ENCODE results near the gene EEF1E1. TPM values are rescaled to one million over a fixed set of nuclear protein-coding genes. Genes with fewer than 3 reads are reported as not detected.

Gene EEF1E1
- total RNA-seq, 1 donor from 2014 or later: 15.5 TPM

GRCh38 chr6:8135276-8135675, 32.9 kb upstream of the EEF1E1 start:
- TF ChIP-seq CTCF (IDR thresholded peaks at IDR 0.05): no peak
- DNase-seq (ENCODE audit: low spot score in 2 of 2): no peak
- H3K27me3 ChIP-seq: no peaks in the 10 kb centered on the region
- H3K27ac ChIP-seq: no peak overlapping the region
- H3K4me3 ChIP-seq: no peak overlapping the region
- no peaks in the 10 kb centered on the region for H3K9me3 ChIP-seq
- H3K36me3 ChIP-seq: no peaks in the 10 kb centered on the region
- intact Hi-C loops (cut with DNase I): no loop called here
- no peaks in the 10 kb centered on the region for H3K4me1 ChIP-seq

- H3K4me3 ChIP-seq: no peak overlapping the region
- no peaks in the 10 kb centered on the region for H3K36me3 ChIP-seq
- H3K27ac ChIP-seq: no peak overlapping the region
- no peaks in the 10 kb centered on the region for H3K27me3 ChIP-seq
- H3K4me1 ChIP-seq: no peaks in the 10 kb centered on the region
- H3K9me3 ChIP-seq: no peaks in the 10 kb centered on the region
- intact Hi-C loops (cut with DNase I): no loop called here
- no peak for DNase-seq (ENCODE audit: low spot score in 2 of 2)
- TF ChIP-seq CTCF (IDR thresholded peaks at IDR 0.05): no peak
Observed at GRCh38 chr6:8132130-8132529, 29.8 kb upstream of the EEF1E1 start.

- H3K36me3 ChIP-seq: no peaks in the 10 kb centered on the region
- no peaks in the 10 kb centered on the region for H3K27me3 ChIP-seq
- DNase-seq (ENCODE audit: low spot score in 2 of 2): peak in 1 of 2 donors; percentile 69
- H3K9me3 ChIP-seq: no peaks in the 10 kb centered on the region
- no peak overlapping the region for H3K4me3 ChIP-seq
- H3K27ac ChIP-seq: no peak overlapping the region
- H3K4me1 ChIP-seq: no peaks in the 10 kb centered on the region
- TF ChIP-seq CTCF (IDR thresholded peaks at IDR 0.05): peak; percentile 55 to 67 (median 61)
- intact Hi-C loops (cut with DNase I): loop anchor here (1.0 kb wide), 1 partner anchor 88 kb away; no protein-coding TSS in a partner anchor
Observed at GRCh38 chr6:8131265-8131897, 29.0 kb upstream of the EEF1E1 start.

GRCh38 chr6:8130399-8130798, 28.1 kb upstream of the EEF1E1 start:
- intact Hi-C loops (cut with DNase I): no loop called here

GRCh38 chr6:8123236-8123635, 20.9 kb upstream of the EEF1E1 start:
- no peaks in the 10 kb centered on the region for H3K9me3 ChIP-seq
- H3K4me1 ChIP-seq: no peaks in the 10 kb centered on the region
- no peak overlapping the region for H3K4me3 ChIP-seq
- H3K27ac ChIP-seq: no peak overlapping the region
- intact Hi-C loops (cut with DNase I): no loop called here
- TF ChIP-seq CTCF (IDR thresholded peaks at IDR 0.05): no peak
- no peaks in the 10 kb centered on the region for H3K36me3 ChIP-seq
- H3K27me3 ChIP-seq: no peaks in the 10 kb centered on the region
- DNase-seq (ENCODE audit: low spot score in 2 of 2): no peak

More at GRCh38 chr6:8130399-8130798, 28.1 kb upstream of the EEF1E1 start:
- no peak for DNase-seq (ENCODE audit: low spot score in 2 of 2)
- TF ChIP-seq CTCF (IDR thresholded peaks at IDR 0.05): no peak
- Histone ChIP-seq H3K9me3 (no peaks in the 10 kb centered on the region), H3K4me3 (no peak overlapping the region), H3K27ac (no peak overlapping the region), H3K36me3 (no peaks in the 10 kb centered on the region), H3K4me1 (no peaks in the 10 kb centered on the region), H3K27me3 (no peaks in the 10 kb centered on the region)

GRCh38 chr6:8114956-8115355, 12.6 kb upstream of the EEF1E1 start:
- Histone ChIP-seq H3K4me1 (no peaks in the 10 kb centered on the region), H3K27me3 (no peaks in the 10 kb centered on the region), H3K9me3 (no peaks in the 10 kb centered on the region), H3K4me3 (no peak overlapping the region), H3K27ac (no peak overlapping the region), H3K36me3 (no peaks in the 10 kb centered on the region)
- intact Hi-C loops (cut with DNase I): no loop called here
- no peak for TF ChIP-seq CTCF (IDR thresholded peaks at IDR 0.05)
- no peak for DNase-seq (ENCODE audit: low spot score in 2 of 2)

Data from ascending aorta (tissue), 2 donors.